ENCODE measurements around the gene DAZL.

DAZL gene

DNA sequence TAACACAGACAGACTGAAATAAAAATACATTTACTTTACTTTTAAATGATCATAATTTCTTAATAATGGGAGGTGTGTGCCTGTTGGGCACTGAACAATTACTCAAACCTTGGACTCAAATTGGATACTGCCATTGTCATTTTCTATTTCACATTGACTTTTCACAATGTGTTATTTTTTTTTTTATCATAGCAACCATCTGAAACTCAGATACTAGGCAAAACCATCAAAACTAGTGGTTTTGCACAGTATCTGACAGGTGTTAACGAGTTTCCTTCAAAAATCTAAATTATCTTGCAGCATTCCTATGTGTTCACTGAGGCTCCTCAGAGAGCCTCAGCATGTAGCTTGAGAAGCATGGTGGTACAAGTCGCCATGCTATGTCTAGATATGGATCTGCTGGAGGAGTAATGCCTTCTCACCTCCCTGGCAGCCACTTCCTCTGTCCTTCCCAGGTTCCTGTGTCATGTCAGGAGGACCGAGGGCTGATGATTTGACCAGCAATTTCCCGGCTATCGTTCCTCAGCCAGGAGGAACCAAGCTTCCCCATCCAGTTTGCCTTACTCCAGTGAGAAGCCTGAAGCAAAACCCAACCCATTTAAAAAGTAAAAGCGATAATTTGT is 61.9 kb downstream of the DAZL start:
- no peak for DNase-seq

DNA sequence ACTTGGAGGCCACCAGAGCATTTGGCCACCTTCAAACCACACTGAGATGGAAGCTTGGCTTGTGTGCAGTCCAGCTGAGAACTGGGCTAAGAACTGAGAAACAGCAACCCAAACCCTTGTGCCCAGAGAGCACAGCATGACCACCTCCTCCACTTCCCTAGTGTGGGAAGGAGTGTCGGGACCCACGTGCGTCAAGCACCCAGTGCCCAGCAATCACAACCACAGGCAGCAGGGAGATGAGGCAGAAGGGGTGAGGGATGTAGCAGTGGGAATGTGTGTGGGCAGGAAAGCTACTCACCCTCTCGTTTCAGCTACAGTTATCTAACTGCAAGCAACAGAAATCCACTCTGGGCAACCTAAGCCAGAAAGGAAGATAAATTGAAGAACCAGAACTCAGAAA is 66.7 kb downstream of the DAZL start:
- no peak for DNase-seq

DNA sequence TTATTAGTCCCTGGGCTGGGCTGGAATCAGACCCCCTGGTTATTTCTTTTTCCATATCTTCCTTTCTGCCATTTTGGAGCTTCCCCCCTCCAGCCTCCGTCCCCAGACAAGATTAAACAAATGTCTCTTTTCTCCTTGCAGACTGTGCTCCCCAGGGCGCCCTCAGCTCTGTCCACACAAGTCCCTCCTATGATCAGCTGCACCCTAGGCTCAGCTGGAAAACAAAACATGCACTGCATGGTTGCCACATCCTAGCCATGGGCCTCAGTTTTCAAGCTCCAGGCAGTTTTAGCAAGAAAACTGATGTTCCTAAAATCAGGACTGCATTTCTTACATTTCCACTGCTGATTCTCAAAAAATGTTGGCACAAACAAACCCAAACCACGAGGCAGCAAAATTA is 68.2 kb downstream of the DAZL start:
- no peak for DNase-seq

Data from right hindlimb (tissue), 1 donor.